ENCODE results near the gene ANKHD1. TPM values are rescaled to one million over a fixed set of nuclear protein-coding genes. Genes with fewer than 3 reads are reported as not detected.

The ANKHD1 gene
- total and polyA plus RNA-seq, 2 donors (not counting 1 experiment from before 2014, with no cell fraction given): 45.4 to 74.5 TPM

GRCh38 chr5:140403613-140404012 is 2.0 kb downstream of the ANKHD1 start:
- Histone ChIP-seq H3K79me2 (ENCODE audit: control insufficient read depth, insufficient read depth, low read length) (peaks cover 64% of the 10 kb centered on the region), H4K20me1 (ENCODE audit: control insufficient read depth, extremely low read depth, insufficient read depth, low read length) (no peaks in the 10 kb centered on the region), H3K4me3 (replicated peaks in 1 of 4; ENCODE audit: control extremely low read depth in 1 of 4, insufficient read depth in 1 of 4, low read depth in 3 of 4, low read length in 4 of 4) (peak overlapping the region in 3 of 4 experiments; percentile 34 to 99 (median 50)), H3K4me2 (ENCODE audit: extremely low read depth, insufficient read depth, low read length) (peak overlapping the region; percentile 66), H3K9ac (ENCODE audit: insufficient read depth, low read length) (no peak overlapping the region), H3K4me1 (ENCODE audit: control insufficient read depth, extremely low read depth, insufficient read depth, low read length) (peaks cover 2% of the 10 kb centered on the region), H3K27ac (ENCODE audit: insufficient read depth, low read length) (no peak overlapping the region), H3K9me3 (ENCODE audit: control insufficient read depth, insufficient read depth, low read depth, low read length) (no peaks in the 10 kb centered on the region), H2AFZ (ENCODE audit: low read length) (no peak overlapping the region), H3K36me3 (ENCODE audit: control insufficient read depth, insufficient read depth, low read length) (no peaks in the 10 kb centered on the region), H3K27me3 (ENCODE audit: control insufficient read depth, insufficient read depth, low read length) (no peaks in the 10 kb centered on the region)
- no peak for DNase-seq (ENCODE audit: low read depth in 2 of 2)
- TF ChIP-seq, protein P1, sequence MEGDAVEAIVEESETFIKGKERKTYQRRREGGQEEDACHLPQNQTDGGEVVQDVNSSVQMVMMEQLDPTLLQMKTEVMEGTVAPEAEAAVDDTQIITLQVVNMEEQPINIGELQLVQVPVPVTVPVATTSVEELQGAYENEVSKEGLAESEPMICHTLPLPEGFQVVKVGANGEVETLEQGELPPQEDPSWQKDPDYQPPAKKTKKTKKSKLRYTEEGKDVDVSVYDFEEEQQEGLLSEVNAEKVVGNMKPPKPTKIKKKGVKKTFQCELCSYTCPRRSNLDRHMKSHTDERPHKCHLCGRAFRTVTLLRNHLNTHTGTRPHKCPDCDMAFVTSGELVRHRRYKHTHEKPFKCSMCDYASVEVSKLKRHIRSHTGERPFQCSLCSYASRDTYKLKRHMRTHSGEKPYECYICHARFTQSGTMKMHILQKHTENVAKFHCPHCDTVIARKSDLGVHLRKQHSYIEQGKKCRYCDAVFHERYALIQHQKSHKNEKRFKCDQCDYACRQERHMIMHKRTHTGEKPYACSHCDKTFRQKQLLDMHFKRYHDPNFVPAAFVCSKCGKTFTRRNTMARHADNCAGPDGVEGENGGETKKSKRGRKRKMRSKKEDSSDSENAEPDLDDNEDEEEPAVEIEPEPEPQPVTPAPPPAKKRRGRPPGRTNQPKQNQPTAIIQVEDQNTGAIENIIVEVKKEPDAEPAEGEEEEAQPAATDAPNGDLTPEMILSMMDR (conservative IDR thresholded peaks at IDR 0.05 in 1 of 2, IDR thresholded peaks at IDR 0.05 in 1 of 2; ENCODE audit: low read depth in 1 of 2, low read length in 2 of 2): no peak
- no peak for TF ChIP-seq EZH2 (IDR thresholded peaks at IDR 0.05; ENCODE audit: low read length, missing control alignments)

GRCh38 chr5:140408750-140409241 is 7.2 kb downstream of the ANKHD1 start:
- Histone ChIP-seq H4K20me1 (ENCODE audit: control insufficient read depth, extremely low read depth, insufficient read depth, low read length) (no peaks in the 10 kb centered on the region), H3K27ac (ENCODE audit: insufficient read depth, low read length) (no peak overlapping the region), H3K36me3 (ENCODE audit: control insufficient read depth, insufficient read depth, low read length) (no peaks in the 10 kb centered on the region), H3K4me2 (ENCODE audit: extremely low read depth, insufficient read depth, low read length) (no peak overlapping the region), H3K9ac (ENCODE audit: insufficient read depth, low read length) (no peak overlapping the region), H3K4me1 (ENCODE audit: control insufficient read depth, extremely low read depth, insufficient read depth, low read length) (peaks cover 2% of the 10 kb centered on the region), H3K4me3 (replicated peaks in 1 of 4; ENCODE audit: control extremely low read depth in 1 of 4, insufficient read depth in 1 of 4, low read depth in 3 of 4, low read length in 4 of 4) (no peak overlapping the region), H3K27me3 (ENCODE audit: control insufficient read depth, insufficient read depth, low read length) (no peaks in the 10 kb centered on the region), H2AFZ (ENCODE audit: low read length) (no peak overlapping the region), H3K9me3 (ENCODE audit: control insufficient read depth, insufficient read depth, low read depth, low read length) (no peaks in the 10 kb centered on the region), H3K79me2 (ENCODE audit: control insufficient read depth, insufficient read depth, low read length) (peaks cover 72% of the 10 kb centered on the region)
- TF ChIP-seq EZH2 (IDR thresholded peaks at IDR 0.05; ENCODE audit: low read length, missing control alignments): no peak
- TF ChIP-seq, protein P1 (conservative IDR thresholded peaks at IDR 0.05 in 1 of 2, IDR thresholded peaks at IDR 0.05 in 1 of 2; ENCODE audit: low read depth in 1 of 2, low read length in 2 of 2): no peak
- DNase-seq (ENCODE audit: low read depth in 2 of 2): peak in 1 of 2 donors; percentile 1

DNA sequence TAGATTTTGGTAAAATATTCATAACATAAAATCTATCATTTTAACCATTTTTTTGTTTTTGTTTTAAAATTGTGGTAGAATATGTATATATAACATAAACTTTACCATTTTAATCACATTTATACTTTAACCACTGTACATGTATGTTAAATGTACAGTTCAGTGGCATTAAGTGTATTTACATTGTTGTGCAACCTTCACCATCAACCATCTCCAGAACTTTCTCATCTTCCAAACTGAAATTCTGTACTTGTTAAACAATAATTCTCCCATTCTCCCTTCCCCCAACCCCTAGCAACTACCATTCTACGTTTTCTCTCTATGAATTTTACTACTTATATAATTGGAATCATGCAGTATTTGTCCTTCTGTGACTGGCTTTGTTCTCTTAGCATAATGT is 11.6 kb downstream of the ANKHD1 start:
- Histone ChIP-seq H3K9me3 (ENCODE audit: control insufficient read depth, insufficient read depth, low read depth, low read length) (no peaks in the 10 kb centered on the region), H3K4me2 (ENCODE audit: extremely low read depth, insufficient read depth, low read length) (no peak overlapping the region)
- TF ChIP-seq, protein P1 (conservative IDR thresholded peaks at IDR 0.05 in 1 of 2, IDR thresholded peaks at IDR 0.05 in 1 of 2; ENCODE audit: low read depth in 1 of 2, low read length in 2 of 2): no peak
- no peak for TF ChIP-seq EZH2 (IDR thresholded peaks at IDR 0.05; ENCODE audit: low read length, missing control alignments)

More for the DNA sequence above, 11.6 kb downstream of the ANKHD1 start:
- Histone ChIP-seq H3K79me2 (ENCODE audit: control insufficient read depth, insufficient read depth, low read length) (peaks cover 51% of the 10 kb centered on the region), H2AFZ (ENCODE audit: low read length) (no peak overlapping the region), H3K9ac (ENCODE audit: insufficient read depth, low read length) (no peak overlapping the region), H3K4me3 (replicated peaks in 1 of 4; ENCODE audit: control extremely low read depth in 1 of 4, insufficient read depth in 1 of 4, low read depth in 3 of 4, low read length in 4 of 4) (no peak overlapping the region), H4K20me1 (ENCODE audit: control insufficient read depth, extremely low read depth, insufficient read depth, low read length) (no peaks in the 10 kb centered on the region), H3K27me3 (ENCODE audit: control insufficient read depth, insufficient read depth, low read length) (no peaks in the 10 kb centered on the region), H3K27ac (ENCODE audit: insufficient read depth, low read length) (no peak overlapping the region), H3K4me1 (ENCODE audit: control insufficient read depth, extremely low read depth, insufficient read depth, low read length) (no peaks in the 10 kb centered on the region), H3K36me3 (ENCODE audit: control insufficient read depth, insufficient read depth, low read length) (no peaks in the 10 kb centered on the region)
- DNase-seq (ENCODE audit: low read depth in 2 of 2): no peak

Measured in fibroblast of lung (primary cell).